T-helper 9 cell (primary cell): ENCODE results near the gene LRRC40.
"Not testable (repeated sequence)": the region's sequence is repeated elsewhere in the genome, so short reads cannot be mapped to it uniquely, and the experiment has no call there.

ENCODE experiments used
- DNase-seq: peaks from one replicate; pipeline ENCODE4 v3.0.0-alpha.2; 2020
- total RNA-seq, 2 donors: gene quantifications; one replicate each; lab custom pipeline; 2026; lab: John Stamatoyannopoulos, UW

LRRC40 gene
- total RNA-seq = 26.3 to 39.7 reads per million in 2 donors

- peak; percentile 94 for DNase-seq
Observed at GRCh38 chr1:70205434-70206118, at the start of gene LRRC40. LRRC40 (minus strand) TSS chr1:70205579; CDS start chr1:70205540, 39 bp downstream.

- no peak for DNase-seq
Observed at GRCh38 chr1:70248729-70249128, 43.4 kb upstream of the LRRC40 start.

- no peak for DNase-seq
Observed at GRCh38 chr1:70247768-70248167, 42.4 kb upstream of the LRRC40 start.

GRCh38 chr1:70247122-70247521 is 41.7 kb upstream of the LRRC40 start:
- no peak for DNase-seq

- no peak for DNase-seq
Observed at GRCh38 chr1:70239940-70240339, 34.6 kb upstream of the LRRC40 start.

- DNase-seq = no peak
Observed at GRCh38 chr1:70234733-70235132, 29.4 kb upstream of the LRRC40 start.

- DNase-seq = no peak
Observed at GRCh38 chr1:70231475-70231874, 26.1 kb upstream of the LRRC40 start.

GRCh38 chr1:70228670-70229069 is 23.3 kb upstream of the LRRC40 start:
- DNase-seq = no peak

DNA sequence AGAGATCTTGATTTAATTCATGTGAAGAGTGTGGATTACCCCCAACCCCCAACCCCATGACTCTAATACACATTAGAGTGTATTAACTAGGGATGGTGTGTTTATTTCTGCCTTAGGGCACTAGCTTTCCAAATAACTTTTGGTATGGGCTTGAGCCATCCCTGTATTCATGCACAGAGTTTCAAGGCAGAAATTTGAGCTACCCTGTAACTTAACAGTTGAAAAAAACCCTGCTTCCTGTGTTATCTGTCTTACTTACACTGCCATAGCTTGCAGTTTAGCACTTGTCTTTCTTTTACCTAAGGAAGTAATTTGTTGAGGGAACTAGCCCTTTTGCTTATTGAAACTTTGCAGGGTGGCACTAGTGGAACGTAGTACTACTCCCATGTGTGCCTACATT is 22.1 kb upstream of the LRRC40 start:
- DNase-seq = no peak

GRCh38 chr1:70224954-70225353 is 19.6 kb upstream of the LRRC40 start:
- DNase-seq = no peak

- DNase-seq = no peak
Observed at GRCh38 chr1:70222716-70223235, 17.4 kb upstream of the LRRC40 start.

GRCh38 chr1:70221238-70222121 is 16.1 kb upstream of the LRRC40 start, which contains the start of gene SRSF11:
SRSF11 (plus strand) TSS chr1:70221380; CDS start chr1:70221637, 257 bp downstream.
- peak; percentile 97 for DNase-seq

- no peak for DNase-seq
Observed at GRCh38 chr1:70220517-70221237, 15.3 kb upstream of the LRRC40 start.

- no peak for DNase-seq
Observed at GRCh38 chr1:70220015-70220414, 14.6 kb upstream of the LRRC40 start.

- DNase-seq = no peak
Observed at GRCh38 chr1:70211541-70211940, 6.2 kb upstream of the LRRC40 start.

DNA sequence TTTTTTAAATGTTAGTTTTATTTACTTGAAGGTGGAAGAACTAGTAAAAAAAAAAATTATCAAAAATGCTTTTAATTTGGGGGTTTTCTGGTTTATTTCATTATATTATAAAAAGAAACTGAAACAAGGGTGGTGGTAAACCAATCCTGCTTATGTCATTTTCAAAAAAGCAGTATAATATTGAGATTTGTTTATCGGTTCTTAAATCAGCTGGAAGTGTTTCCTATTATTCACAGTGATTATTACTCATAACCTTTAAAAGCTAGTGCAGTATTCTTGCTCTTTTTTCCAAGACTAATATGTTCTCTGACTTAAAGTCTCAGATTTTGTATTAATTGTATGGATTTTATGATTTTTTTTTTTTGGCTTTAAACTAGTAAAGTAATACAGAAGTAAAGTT is 5.4 kb upstream of the LRRC40 start:
- no peak for DNase-seq

GRCh38 chr1:70208292-70208691 is 2.9 kb upstream of the LRRC40 start:
- no peak for DNase-seq

DNA sequence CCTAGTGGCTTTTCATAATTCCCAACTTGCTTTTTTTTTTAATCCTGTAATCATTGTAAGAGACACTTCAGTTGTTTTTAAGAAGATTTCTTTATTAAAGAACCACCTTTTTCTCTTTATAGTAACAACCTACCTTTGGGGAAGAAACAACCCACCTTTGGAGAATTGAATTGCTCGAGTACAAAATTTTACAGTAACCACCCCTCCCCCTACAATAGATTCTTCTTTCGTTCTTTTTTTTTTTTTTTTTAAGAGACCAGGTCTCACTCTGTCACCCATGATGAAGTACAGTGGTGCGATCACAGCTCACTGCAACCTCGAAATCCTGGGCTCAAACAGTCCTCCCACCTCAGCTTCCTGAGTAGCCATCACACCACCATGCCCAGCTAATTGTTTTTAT is 2.1 kb upstream of the LRRC40 start:
- no peak for DNase-seq

- not testable (repeated sequence) for DNase-seq
Observed at GRCh38 chr1:70206833-70207232, 1.5 kb upstream of the LRRC40 start.

GRCh38 chr1:70205071-70205433 is 327 bp downstream of the LRRC40 start:
- DNase-seq = no peak

GRCh38 chr1:70204600-70204999 is 779 bp downstream of the LRRC40 start:
- DNase-seq = no peak

DNA sequence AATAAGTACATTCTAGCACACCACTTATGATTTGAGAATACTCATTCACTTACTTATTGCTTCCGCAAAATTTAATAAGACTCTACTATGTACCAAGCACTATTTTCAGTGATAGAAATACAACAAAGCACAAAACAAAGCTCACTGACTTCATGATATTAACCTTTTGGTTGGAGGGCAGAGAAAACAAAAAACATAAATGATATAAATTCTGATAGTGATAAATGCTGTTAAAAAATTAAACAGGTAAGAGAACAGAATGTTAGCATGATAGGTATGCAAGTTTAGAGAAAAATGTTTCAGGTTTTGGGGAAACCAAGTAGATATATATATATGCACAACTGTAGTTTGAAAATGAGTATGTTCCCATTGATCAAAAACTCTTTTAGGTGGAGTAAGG is 1.2 kb downstream of the LRRC40 start:
- DNase-seq = no peak

- DNase-seq = no peak
Observed at GRCh38 chr1:70202173-70202758, 3.1 kb downstream of the LRRC40 start.
